ENCODE measurements around the gene NARF. TPM values are rescaled to one million over a fixed set of nuclear protein-coding genes. Genes with fewer than 3 reads are reported as not detected.
A peak's percentile ranks its signal among the peaks of the same experiment; 100 is the strongest.

The NARF gene
- polyA plus RNA-seq, 1 donor from 2014 or later = 76.2 TPM

GRCh38 chr17:82419540-82419939 is 39.0 kb upstream of the NARF start:
- H3K4me1 Mint-ChIP-seq = peaks cover 9 to 18% (median 18%) of the 10 kb centered on the region in 3 donors
- H3K4me3 Mint-ChIP-seq = peak overlapping the region; percentile 86 to 95 (median 91)
- peak overlapping the region; percentile 13 to 90 (median 80) for H3K27ac Mint-ChIP-seq
- H3K36me3 Mint-ChIP-seq = peaks cover 9% of the 10 kb centered on the region
- no peaks in the 10 kb centered on the region for H3K27me3 Mint-ChIP-seq
- H3K9me3 Mint-ChIP-seq = no peaks in the 10 kb centered on the region

- Mint-ChIP-seq H3K9me3 (no peaks in the 10 kb centered on the region), H3K27me3 (no peaks in the 10 kb centered on the region), H3K4me3 (peak overlapping the region in 1 of 4 donors; percentile 35), H3K27ac (peak overlapping the region; percentile 54 to 91 (median 89)), H3K36me3 (peaks cover 12% of the 10 kb centered on the region), H3K4me1 (peaks cover 13 to 25% (median 19%) of the 10 kb centered on the region in 3 donors)
Measured at GRCh38 chr17:82424001-82424862, 34.3 kb upstream of the NARF start.

GRCh38 chr17:82424863-82425159 is 33.7 kb upstream of the NARF start:
- Mint-ChIP-seq H3K27me3 (no peaks in the 10 kb centered on the region), H3K4me1 (peaks cover 16 to 25% (median 19%) of the 10 kb centered on the region in 3 donors), H3K4me3 (peak overlapping the region in 1 of 4 donors; percentile 35), H3K36me3 (peaks cover 11% of the 10 kb centered on the region), H3K27ac (peak overlapping the region; percentile 54 to 91 (median 89)), H3K9me3 (no peaks in the 10 kb centered on the region)

GRCh38 chr17:82428546-82428945 is 30.0 kb upstream of the NARF start:
- H3K27ac Mint-ChIP-seq = no peak overlapping the region
- H3K4me1 Mint-ChIP-seq = peaks cover 20 to 22% (median 21%) of the 10 kb centered on the region in 3 donors
- no peaks in the 10 kb centered on the region for H3K9me3 Mint-ChIP-seq
- H3K4me3 Mint-ChIP-seq = peak overlapping the region; percentile 86 to 95 (median 89)
- H3K27me3 Mint-ChIP-seq = no peaks in the 10 kb centered on the region
- H3K36me3 Mint-ChIP-seq = peaks cover 3% of the 10 kb centered on the region

- peak overlapping the region; percentile 86 to 95 (median 89) for H3K4me3 Mint-ChIP-seq
- H3K27ac Mint-ChIP-seq = peak overlapping the region; percentile 73 to 98 (median 87)
- peaks cover 3% of the 10 kb centered on the region for H3K36me3 Mint-ChIP-seq
- H3K9me3 Mint-ChIP-seq = no peaks in the 10 kb centered on the region
- peaks cover 22 to 25% (median 24%) of the 10 kb centered on the region in 3 donors for H3K4me1 Mint-ChIP-seq
- H3K27me3 Mint-ChIP-seq = no peaks in the 10 kb centered on the region
Measured at GRCh38 chr17:82429824-82430223, 28.7 kb upstream of the NARF start.

- Mint-ChIP-seq H3K4me3 (no peak overlapping the region), H3K9me3 (no peaks in the 10 kb centered on the region), H3K4me1 (peaks cover 21 to 28% (median 25%) of the 10 kb centered on the region in 3 donors), H3K36me3 (no peaks in the 10 kb centered on the region), H3K27me3 (no peaks in the 10 kb centered on the region), H3K27ac (no peak overlapping the region)
Measured at GRCh38 chr17:82432017-82432416, 26.5 kb upstream of the NARF start.

GRCh38 chr17:82433560-82434215 is 24.9 kb upstream of the NARF start:
- H3K27ac Mint-ChIP-seq = peak overlapping the region in 2 of 3 donors; percentile 89 to 90
- H3K4me1 Mint-ChIP-seq = peaks cover 21 to 22% (median 21%) of the 10 kb centered on the region in 3 donors
- H3K27me3 Mint-ChIP-seq = no peaks in the 10 kb centered on the region
- no peaks in the 10 kb centered on the region for H3K36me3 Mint-ChIP-seq
- peak overlapping the region in 2 of 4 donors; percentile 43 to 50 for H3K4me3 Mint-ChIP-seq
- no peaks in the 10 kb centered on the region for H3K9me3 Mint-ChIP-seq

GRCh38 chr17:82434216-82434565 is 24.4 kb upstream of the NARF start:
- no peaks in the 10 kb centered on the region for H3K27me3 Mint-ChIP-seq
- peak overlapping the region in 3 of 4 donors; percentile 50 to 77 (median 75) for H3K4me3 Mint-ChIP-seq
- H3K9me3 Mint-ChIP-seq = no peaks in the 10 kb centered on the region
- H3K4me1 Mint-ChIP-seq = peaks cover 19 to 20% (median 19%) of the 10 kb centered on the region in 3 donors
- peak overlapping the region; percentile 71 to 89 (median 76) for H3K27ac Mint-ChIP-seq
- no peaks in the 10 kb centered on the region for H3K36me3 Mint-ChIP-seq

GRCh38 chr17:82435103-82435502 is 23.4 kb upstream of the NARF start:
- H3K9me3 Mint-ChIP-seq = no peaks in the 10 kb centered on the region
- H3K4me1 Mint-ChIP-seq = peaks cover 11 to 12% (median 11%) of the 10 kb centered on the region in 3 donors
- H3K4me3 Mint-ChIP-seq = peak overlapping the region in 3 of 4 donors; percentile 50 to 66 (median 63)
- H3K27ac Mint-ChIP-seq = peak overlapping the region in 2 of 3 donors; percentile 76 to 89
- H3K27me3 Mint-ChIP-seq = no peaks in the 10 kb centered on the region
- no peaks in the 10 kb centered on the region for H3K36me3 Mint-ChIP-seq

- Mint-ChIP-seq H3K27ac (peak overlapping the region in 1 of 3 donors; percentile 89), H3K4me3 (no peak overlapping the region), H3K9me3 (no peaks in the 10 kb centered on the region), H3K27me3 (no peaks in the 10 kb centered on the region), H3K4me1 (peaks cover 16 to 18% (median 16%) of the 10 kb centered on the region in 3 donors), H3K36me3 (peaks cover 4% of the 10 kb centered on the region)
Measured at GRCh38 chr17:82435601-82436583, 22.6 kb upstream of the NARF start.

GRCh38 chr17:82436601-82437324 is 21.8 kb upstream of the NARF start:
- Mint-ChIP-seq H3K9me3 (no peaks in the 10 kb centered on the region), H3K4me1 (peaks cover 20 to 22% (median 21%) of the 10 kb centered on the region in 3 donors), H3K27me3 (no peaks in the 10 kb centered on the region), H3K36me3 (peaks cover 4% of the 10 kb centered on the region), H3K4me3 (no peak overlapping the region), H3K27ac (no peak overlapping the region)

GRCh38 chr17:82437325-82437668 is 21.2 kb upstream of the NARF start:
- peaks cover 4% of the 10 kb centered on the region for H3K36me3 Mint-ChIP-seq
- no peaks in the 10 kb centered on the region for H3K9me3 Mint-ChIP-seq
- no peaks in the 10 kb centered on the region for H3K27me3 Mint-ChIP-seq
- H3K4me1 Mint-ChIP-seq = peaks cover 20 to 23% (median 22%) of the 10 kb centered on the region in 3 donors
- peak overlapping the region in 1 of 4 donors; percentile 40 for H3K4me3 Mint-ChIP-seq
- H3K27ac Mint-ChIP-seq = no peak overlapping the region

GRCh38 chr17:82438401-82439193 is 19.9 kb upstream of the NARF start:
- peaks cover 20 to 25% (median 23%) of the 10 kb centered on the region in 3 donors for H3K4me1 Mint-ChIP-seq
- H3K27me3 Mint-ChIP-seq = no peaks in the 10 kb centered on the region
- peak overlapping the region in 1 of 4 donors; percentile 40 for H3K4me3 Mint-ChIP-seq
- H3K9me3 Mint-ChIP-seq = no peaks in the 10 kb centered on the region
- peaks cover 6% of the 10 kb centered on the region for H3K36me3 Mint-ChIP-seq
- H3K27ac Mint-ChIP-seq = peak overlapping the region in 1 of 3 donors; percentile 53

All from IgD-negative memory B cell (primary cell).